Neuronal stem cell (in vitro differentiated cells): Measurements from ENCODE around the gene PRPF8.

ENCODE experiments used
- DNase-seq: peaks from one replicate; pipeline ENCODE4 v3.0.0-alpha.2; 2013; ENCODE audit warnings: low spot score
- H2AFZ ChIP-seq: one replicate; pipeline ENCODE4 v1.6.1; 2013; ENCODE audit warnings: mild to moderate bottlenecking, low read length, inconsistent platforms
- H2AK5ac ChIP-seq: 2 replicates; pipeline ENCODE4 v1.6.1; 2013; ENCODE audit warnings: low read depth, mild to moderate bottlenecking, inconsistent platforms, low read length, moderate library complexity, mixed read lengths
- H2BK120ac ChIP-seq: 2 replicates; pipeline ENCODE4 v1.6.1; 2013; ENCODE audit warnings: low read depth, mild to moderate bottlenecking, inconsistent platforms, low read length, moderate library complexity, mixed read lengths
- H2BK12ac ChIP-seq: one replicate; pipeline ENCODE4 v1.6.1; 2013; ENCODE audit warnings: low read length, inconsistent platforms
- H2BK15ac ChIP-seq: 2 replicates; pipeline ENCODE4 v1.6.1; 2013; ENCODE audit warnings: mild to moderate bottlenecking, low read length, inconsistent platforms, mixed read lengths
- H2BK5ac ChIP-seq: one replicate; pipeline ENCODE4 v1.6.1; 2013; ENCODE audit warnings: inconsistent platforms, mild to moderate bottlenecking, low read length, moderate library complexity
- H3K14ac ChIP-seq: one replicate; pipeline ENCODE4 v1.6.1; 2013; ENCODE audit warnings: low read length, inconsistent platforms
- H3K18ac ChIP-seq: 2 replicates; pipeline ENCODE4 v1.6.1; 2013; ENCODE audit warnings: low read length, inconsistent platforms
- H3K23ac ChIP-seq: 2 replicates; pipeline ENCODE4 v1.6.1; 2013; ENCODE audit warnings: low read depth, mild to moderate bottlenecking, mixed read lengths, low read length, inconsistent platforms; ENCODE audit not compliant: poor library complexity
- H3K27ac ChIP-seq: replicated peaks from 3 replicates; pipeline ENCODE4 v1.5.1; 2013; ENCODE audit warnings: low read length, inconsistent platforms
- H3K27me3 ChIP-seq, 3 experiments: 2 replicates each; pipeline ENCODE4 v1.6.1; 2013; ENCODE audit warnings: low read length in 3 of 3, mild to moderate bottlenecking in 2 of 3, inconsistent platforms in 1 of 3, low read depth in 1 of 3, mixed read lengths in 1 of 3, moderate library complexity in 1 of 3; ENCODE audit not compliant: control insufficient read depth in 3 of 3, insufficient read depth in 3 of 3
- H3K36me3 ChIP-seq, 2 donors: replicated peaks in 1 of 2; 2 replicates each; pipeline ENCODE4 v1.6.1; 2013; ENCODE audit warnings: low read length in 2 of 2; ENCODE audit not compliant: control insufficient read depth in 2 of 2, insufficient read depth in 2 of 2
- H3K4ac ChIP-seq: 2 replicates; pipeline ENCODE4 v1.6.1; 2013; ENCODE audit warnings: inconsistent platforms, mild to moderate bottlenecking, low read length, moderate library complexity
- H3K4me1 ChIP-seq, 2 donors: 1 replicate in 1 of 2; 2 replicates in 1 of 2; pipeline ENCODE4 v1.6.1; 2013; ENCODE audit warnings: low read length in 2 of 2, low read depth in 1 of 2; ENCODE audit not compliant: control insufficient read depth in 2 of 2, insufficient read depth in 1 of 2
- H3K4me2 ChIP-seq: one replicate; pipeline ENCODE4 v1.6.1; 2013; ENCODE audit warnings: mild to moderate bottlenecking, low read length, inconsistent platforms; ENCODE audit not compliant: insufficient read depth, poor library complexity, severe bottlenecking
- H3K4me3 ChIP-seq, 2 donors: 2 replicates each; pipeline ENCODE4 v1.5.1; 2013; ENCODE audit warnings: low read length in 2 of 2, mild to moderate bottlenecking in 2 of 2, inconsistent platforms in 1 of 2, moderate library complexity in 1 of 2
- H3K79me1 ChIP-seq: one replicate; pipeline ENCODE4 v1.6.1; 2013; ENCODE audit warnings: low read depth, mild to moderate bottlenecking, inconsistent platforms, low read length, moderate library complexity
- H3K9ac ChIP-seq: one replicate; pipeline ENCODE4 v1.6.1; 2013; ENCODE audit warnings: mild to moderate bottlenecking, low read depth, low read length, inconsistent platforms; ENCODE audit not compliant: poor library complexity
- H3K9me3 ChIP-seq, 2 donors: replicated peaks in 1 of 2; 2 replicates each; pipeline versions ENCODE3 to v1.6.1; 2013; ENCODE audit warnings: low read length in 2 of 2, mild to moderate bottlenecking in 2 of 2, inconsistent platforms in 1 of 2, low read depth in 1 of 2, mixed read lengths in 1 of 2, moderate library complexity in 1 of 2; ENCODE audit not compliant: control insufficient read depth in 2 of 2, insufficient read depth in 1 of 2
- H4K8ac ChIP-seq: one replicate; pipeline ENCODE4 v1.6.1; 2013; ENCODE audit warnings: low read depth, mild to moderate bottlenecking, inconsistent platforms, low read length, moderate library complexity
- H4K91ac ChIP-seq: one replicate; pipeline ENCODE4 v1.6.1; 2013; ENCODE audit warnings: low read length, low read depth, mild to moderate bottlenecking, inconsistent platforms; ENCODE audit not compliant: poor library complexity
- WGBS, 2 donors: extraction: QIAGEN DNeasy Blood & Tissue Kit; methylation state at CpG; one replicate each; pipeline ENCODE4 v1.1.7; 2013; ENCODE audit warnings: missing lambda C conversion rate in 2 of 2, mixed read lengths in 1 of 2; ENCODE audit not compliant: insufficient read length in 2 of 2, insufficient replicate concordance in 1 of 2; ENCODE audit errors: extremely low coverage in 2 of 2; 5-methylcytosine and 5-hydroxymethylcytosine counted together

The PRPF8 gene

DNA sequence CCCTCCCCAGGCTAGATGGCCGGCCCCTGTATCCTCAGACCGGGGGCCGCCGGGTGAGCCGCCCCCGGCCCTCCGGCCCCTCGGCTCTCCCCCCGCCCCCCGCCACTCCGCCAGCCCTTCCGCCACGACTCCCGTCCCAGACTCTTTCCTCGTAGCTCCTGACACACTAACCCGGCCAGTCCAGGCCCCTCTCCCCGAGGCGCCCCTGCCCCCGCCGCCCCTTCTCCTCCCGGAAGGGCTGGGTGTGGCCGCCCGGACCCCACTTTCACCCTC, 31.1 kb upstream of the PRPF8 start:
- H3K4ac ChIP-seq: no peak overlapping the region
- WGBS, 2 donors: no CpG with 5 or more reads among the region's 23 CpGs
- no peak overlapping the region for H3K9ac ChIP-seq
- H2BK15ac ChIP-seq: no peak overlapping the region
- no peaks in the 10 kb centered on the region for H3K9me3 ChIP-seq
- DNase-seq: no peak
- no peak overlapping the region for H2AK5ac ChIP-seq
- peak overlapping the region; percentile 98 for H3K23ac ChIP-seq
- H3K4me2 ChIP-seq: peak overlapping the region; percentile 99
- H3K36me3 ChIP-seq: no peaks in the 10 kb centered on the region
- H3K27me3 ChIP-seq: peaks cover 0 to 2% (median 0%) of the 10 kb centered on the region in 3 experiments
- no peak overlapping the region for H2BK12ac ChIP-seq
- no peak overlapping the region for H2BK5ac ChIP-seq
- no peak overlapping the region for H2BK120ac ChIP-seq
- H3K18ac ChIP-seq: peak overlapping the region; percentile 63
- peak overlapping the region; percentile 85 for H3K14ac ChIP-seq
- H3K79me1 ChIP-seq: peaks cover 2% of the 10 kb centered on the region
- peak overlapping the region; percentile 82 for H2AFZ ChIP-seq
- H3K4me3 ChIP-seq: peak overlapping the region; percentile 67 to 94
- H4K91ac ChIP-seq: no peak overlapping the region
- H3K4me1 ChIP-seq: peaks cover 17 to 23% of the 10 kb centered on the region in 2 donors
- H4K8ac ChIP-seq: no peak overlapping the region
- H3K27ac ChIP-seq: no peak overlapping the region

DNA sequence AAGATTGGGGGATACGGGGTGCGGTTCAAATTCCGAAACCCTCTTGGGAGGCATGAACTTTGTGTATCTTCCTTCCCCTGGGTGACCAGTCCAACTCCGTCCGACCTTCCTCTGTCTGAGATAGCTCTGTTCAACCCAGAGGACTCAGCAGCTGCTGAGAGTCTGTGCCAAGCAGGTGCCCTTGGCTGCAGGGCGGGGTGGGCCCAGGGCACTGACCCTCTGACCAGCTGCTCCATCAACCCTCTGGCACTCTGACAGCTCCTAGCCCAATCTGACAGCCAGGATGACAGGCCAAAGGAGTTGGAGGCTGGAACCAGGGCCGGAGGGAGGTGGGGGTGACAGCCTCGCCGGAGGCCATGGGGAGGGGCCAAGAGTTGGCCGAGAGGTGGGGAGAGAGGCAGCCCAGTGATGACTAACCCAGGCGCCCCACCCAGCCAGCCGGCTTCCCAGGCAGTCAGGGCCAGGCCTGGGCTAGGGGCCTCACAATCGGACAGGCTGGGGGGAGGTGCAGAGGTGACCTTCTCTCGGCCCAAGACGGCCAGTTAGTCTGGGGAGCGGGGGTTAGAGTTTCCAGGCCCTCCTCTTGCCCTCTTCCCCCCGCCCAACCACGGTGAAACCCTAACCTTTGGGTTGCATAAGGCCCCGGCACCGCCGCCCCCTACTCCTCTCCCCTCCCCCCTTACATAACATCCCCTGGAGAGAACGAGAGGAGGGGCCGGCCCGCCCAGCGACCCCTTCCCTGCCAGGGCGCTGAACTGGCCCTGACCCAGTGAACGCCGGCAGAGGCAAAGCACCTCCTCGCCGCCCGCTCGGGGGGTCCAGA, 30.5 kb upstream of the PRPF8 start:
- Histone ChIP-seq H2BK120ac (peak overlapping the region; percentile 55), H3K27ac (peak overlapping the region; percentile 63), H3K4me1 (peaks cover 19 to 23% of the 10 kb centered on the region in 2 donors), H3K79me1 (peaks cover 2% of the 10 kb centered on the region), H4K8ac (no peak overlapping the region), H2AK5ac (no peak overlapping the region), H3K36me3 (no peaks in the 10 kb centered on the region), H2AFZ (peak overlapping the region; percentile 85), H3K4me3 (peak overlapping the region; percentile 67 to 94), H3K4ac (no peak overlapping the region), H2BK5ac (no peak overlapping the region), H3K27me3 (peaks cover 0 to 7% (median 0%) of the 10 kb centered on the region in 3 experiments), H3K14ac (peak overlapping the region; percentile 85), H3K23ac (peak overlapping the region; percentile 80), H3K18ac (peak overlapping the region; percentile 67), H3K9me3 (no peaks in the 10 kb centered on the region), H4K91ac (no peak overlapping the region), H2BK12ac (no peak overlapping the region), H3K4me2 (peak overlapping the region; percentile 99), H3K9ac (peak overlapping the region; percentile 38), H2BK15ac (no peak overlapping the region)
- no CpG with 5 or more reads among the region's 32 CpGs for WGBS, 2 donors
- no peak for DNase-seq

- no peak overlapping the region for H2BK12ac ChIP-seq
- peaks cover 0 to 9% (median 2%) of the 10 kb centered on the region in 3 experiments for H3K27me3 ChIP-seq
- H2AK5ac ChIP-seq: no peak overlapping the region
- peaks cover 19 to 23% of the 10 kb centered on the region in 2 donors for H3K4me1 ChIP-seq
- H3K23ac ChIP-seq: no peak overlapping the region
- WGBS, 2 donors: no CpG with 5 or more reads among the region's 19 CpGs
- H3K36me3 ChIP-seq: no peaks in the 10 kb centered on the region
- H2BK15ac ChIP-seq: no peak overlapping the region
- DNase-seq: peak; percentile 92
- H3K27ac ChIP-seq: peak overlapping the region; percentile 62
- peaks cover 2% of the 10 kb centered on the region for H3K79me1 ChIP-seq
- no peak overlapping the region for H4K8ac ChIP-seq
- peak overlapping the region; percentile 99 for H3K4me2 ChIP-seq
- no peak overlapping the region for H3K4ac ChIP-seq
- H2BK5ac ChIP-seq: peak overlapping the region; percentile 27
- H3K9me3 ChIP-seq: no peaks in the 10 kb centered on the region
- peak overlapping the region; percentile 9 for H3K9ac ChIP-seq
- H3K4me3 ChIP-seq: peak overlapping the region; percentile 67 to 94
- H3K14ac ChIP-seq: no peak overlapping the region
- H4K91ac ChIP-seq: no peak overlapping the region
- H2AFZ ChIP-seq: peak overlapping the region; percentile 85
- H3K18ac ChIP-seq: peak overlapping the region; percentile 49
- H2BK120ac ChIP-seq: peak overlapping the region; percentile 24
Observed at GRCh38 chr17:1714427-1714979, 29.8 kb upstream of the PRPF8 start.

DNA sequence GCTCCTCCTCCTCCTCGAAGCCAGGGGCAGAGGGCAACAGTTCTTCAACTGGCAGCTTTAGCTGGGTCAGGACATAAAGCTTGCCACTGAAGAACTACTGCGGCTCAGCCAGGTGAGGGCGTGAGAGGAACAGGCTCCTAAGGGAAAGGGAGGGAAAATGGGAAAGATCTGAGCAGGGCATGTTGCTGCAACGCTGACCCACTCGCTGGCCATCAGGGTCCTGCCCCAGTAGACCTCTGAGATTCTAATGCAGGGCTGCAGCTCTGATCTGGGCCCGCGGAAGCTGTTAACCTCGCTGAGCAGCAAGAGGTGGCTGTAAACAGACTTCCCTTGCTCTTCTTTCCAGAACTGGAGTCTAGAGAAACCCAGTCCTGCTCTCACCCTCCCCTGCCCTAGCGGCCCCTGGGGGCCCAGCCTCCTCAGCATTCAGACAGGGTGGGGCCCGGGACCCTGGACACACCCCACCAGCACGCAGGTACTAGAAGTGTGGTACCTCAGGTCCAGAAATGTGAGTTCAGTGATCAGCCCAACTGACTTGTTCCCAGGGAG, 29.3 kb upstream of the PRPF8 start:
- Histone ChIP-seq H3K18ac (peak overlapping the region; percentile 49), H3K14ac (no peak overlapping the region), H3K79me1 (peaks cover 2% of the 10 kb centered on the region), H2BK15ac (no peak overlapping the region), H4K91ac (no peak overlapping the region), H3K4me3 (peak overlapping the region; percentile 5 to 67), H3K9ac (peak overlapping the region; percentile 9), H3K4me1 (peaks cover 19 to 23% of the 10 kb centered on the region in 2 donors), H2BK120ac (peak overlapping the region; percentile 24), H3K36me3 (no peaks in the 10 kb centered on the region), H3K27me3 (peaks cover 0 to 12% (median 2%) of the 10 kb centered on the region in 3 experiments), H4K8ac (no peak overlapping the region), H2BK12ac (no peak overlapping the region), H2AFZ (peak overlapping the region; percentile 85), H2BK5ac (peak overlapping the region; percentile 27), H3K4me2 (peak overlapping the region; percentile 51), H3K27ac (peak overlapping the region; percentile 62), H3K23ac (no peak overlapping the region), H3K4ac (no peak overlapping the region), H3K9me3 (no peaks in the 10 kb centered on the region), H2AK5ac (no peak overlapping the region)
- WGBS, 2 donors: no CpG with 5 or more reads among the region's 11 CpGs
- DNase-seq: peak; percentile 59
